PFSK-1 (cell line): ENCODE results near the gene EME1.

Source experiments
- POLR2AphosphoS5 ChIP-seq: IDR thresholded peaks from 2 replicates; pipeline ENCODE4 v1.6.1; 2012; ENCODE audit warnings: low read depth, mild to moderate bottlenecking, control low read depth, low read length, moderate library complexity
- SIN3A ChIP-seq: IDR thresholded peaks from 2 replicates; pipeline ENCODE4 v1.6.1; 2012; ENCODE audit warnings: mild to moderate bottlenecking, low read length, moderate library complexity, borderline replicate concordance; ENCODE audit not compliant: insufficient read depth
- TAF1 ChIP-seq: IDR thresholded peaks from 2 replicates; pipeline ENCODE4 v1.6.1; 2012; ENCODE audit warnings: low read length, control low read depth, borderline replicate concordance; ENCODE audit not compliant: insufficient read depth
- TF ChIP-seq, protein P1 (sequence below), 2 experiments: IDR thresholded peaks; 2 replicates each; pipeline versions ENCODE4 v1.6.1 to v1.8.0; 2011 to 2012; ENCODE audit warnings: low read depth in 2 of 2, low read length in 2 of 2, control low read depth in 1 of 2, inconsistent platforms in 1 of 2, mild to moderate bottlenecking in 1 of 2, moderate library complexity in 1 of 2; ENCODE audit not compliant: insufficient read depth in 1 of 2

DNA sequence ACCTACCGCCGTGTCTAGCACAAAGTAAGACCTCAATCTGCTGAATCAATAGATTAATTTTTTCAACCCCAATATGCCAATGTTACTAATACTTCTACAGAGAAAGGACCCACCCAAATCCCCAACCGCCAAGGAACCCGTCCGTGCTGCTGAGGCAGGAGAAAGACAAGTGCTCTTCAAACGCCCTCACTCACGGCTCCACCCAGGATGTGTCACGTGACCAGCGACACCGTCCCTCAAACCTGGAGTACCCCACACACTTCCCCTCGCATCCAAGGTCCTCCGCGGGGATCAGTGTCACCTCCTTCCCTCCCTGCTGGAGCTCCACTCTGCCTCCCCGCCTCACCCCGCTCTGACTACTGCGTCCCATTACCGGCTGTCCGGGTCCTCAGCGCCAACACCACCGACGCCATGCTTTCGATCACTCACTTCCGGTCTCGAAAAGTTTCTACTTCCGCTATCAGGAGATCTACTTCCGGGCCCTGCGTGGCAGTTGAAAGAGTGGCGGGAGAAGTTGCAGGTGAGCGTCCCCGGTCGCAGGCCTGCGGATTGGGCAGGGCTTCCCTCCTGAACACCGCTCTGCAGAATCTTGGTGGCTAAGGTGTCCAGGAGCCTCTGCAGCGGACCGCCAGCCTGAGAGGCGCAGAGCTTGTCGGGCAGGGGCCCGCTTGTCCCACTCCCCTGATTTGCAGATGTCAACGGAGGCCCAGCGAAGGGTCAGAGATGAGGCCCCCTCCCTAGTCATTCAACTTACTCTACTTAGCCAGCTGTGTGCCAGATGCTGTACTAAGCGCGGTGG lies at the start of gene EME1, which contains the start of gene MRPL27:
- peak; percentile 95 for TF ChIP-seq POLR2AphosphoS5
- peak; percentile 79; the same call in 1 of the 2 replicates for TF ChIP-seq SIN3A
- TF ChIP-seq, protein P1, sequence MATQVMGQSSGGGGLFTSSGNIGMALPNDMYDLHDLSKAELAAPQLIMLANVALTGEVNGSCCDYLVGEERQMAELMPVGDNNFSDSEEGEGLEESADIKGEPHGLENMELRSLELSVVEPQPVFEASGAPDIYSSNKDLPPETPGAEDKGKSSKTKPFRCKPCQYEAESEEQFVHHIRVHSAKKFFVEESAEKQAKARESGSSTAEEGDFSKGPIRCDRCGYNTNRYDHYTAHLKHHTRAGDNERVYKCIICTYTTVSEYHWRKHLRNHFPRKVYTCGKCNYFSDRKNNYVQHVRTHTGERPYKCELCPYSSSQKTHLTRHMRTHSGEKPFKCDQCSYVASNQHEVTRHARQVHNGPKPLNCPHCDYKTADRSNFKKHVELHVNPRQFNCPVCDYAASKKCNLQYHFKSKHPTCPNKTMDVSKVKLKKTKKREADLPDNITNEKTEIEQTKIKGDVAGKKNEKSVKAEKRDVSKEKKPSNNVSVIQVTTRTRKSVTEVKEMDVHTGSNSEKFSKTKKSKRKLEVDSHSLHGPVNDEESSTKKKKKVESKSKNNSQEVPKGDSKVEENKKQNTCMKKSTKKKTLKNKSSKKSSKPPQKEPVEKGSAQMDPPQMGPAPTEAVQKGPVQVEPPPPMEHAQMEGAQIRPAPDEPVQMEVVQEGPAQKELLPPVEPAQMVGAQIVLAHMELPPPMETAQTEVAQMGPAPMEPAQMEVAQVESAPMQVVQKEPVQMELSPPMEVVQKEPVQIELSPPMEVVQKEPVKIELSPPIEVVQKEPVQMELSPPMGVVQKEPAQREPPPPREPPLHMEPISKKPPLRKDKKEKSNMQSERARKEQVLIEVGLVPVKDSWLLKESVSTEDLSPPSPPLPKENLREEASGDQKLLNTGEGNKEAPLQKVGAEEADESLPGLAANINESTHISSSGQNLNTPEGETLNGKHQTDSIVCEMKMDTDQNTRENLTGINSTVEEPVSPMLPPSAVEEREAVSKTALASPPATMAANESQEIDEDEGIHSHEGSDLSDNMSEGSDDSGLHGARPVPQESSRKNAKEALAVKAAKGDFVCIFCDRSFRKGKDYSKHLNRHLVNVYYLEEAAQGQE (IDR thresholded peaks at IDR 0.05; ENCODE audit: insufficient read depth in 1 of 2, low read depth in 2 of 2, low read length in 2 of 2): peak in 1 of 2 experiments; percentile 55; a peak in 1 of 4 replicates
- peak; percentile 97 for TF ChIP-seq TAF1
